Measurements from ENCODE around the gene GDAP2.

DNA sequence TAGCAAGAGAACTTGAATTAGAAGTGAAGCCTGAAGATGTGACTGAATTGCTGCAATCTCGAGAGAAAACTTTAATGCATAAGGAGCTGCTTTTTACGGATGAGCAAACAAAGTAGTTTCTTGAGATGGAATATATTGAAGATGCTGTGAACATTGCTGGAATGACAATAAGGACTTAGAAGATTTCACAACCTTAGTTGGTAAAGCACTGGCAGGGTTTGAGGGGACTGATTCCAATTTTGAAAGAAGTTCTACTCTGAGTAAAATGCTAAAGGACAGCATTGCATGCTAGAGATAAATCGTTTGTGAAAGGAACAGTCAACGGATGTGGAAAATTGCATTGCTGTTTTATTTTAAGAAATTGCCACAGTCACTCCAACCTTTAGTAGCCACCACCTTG lies 69.5 kb downstream of the GDAP2 start:
- TF ChIP-seq POLR2A (IDR thresholded peaks at IDR 0.05; ENCODE audit: low read depth, low read length): no peak
- TF ChIP-seq, protein P1, sequence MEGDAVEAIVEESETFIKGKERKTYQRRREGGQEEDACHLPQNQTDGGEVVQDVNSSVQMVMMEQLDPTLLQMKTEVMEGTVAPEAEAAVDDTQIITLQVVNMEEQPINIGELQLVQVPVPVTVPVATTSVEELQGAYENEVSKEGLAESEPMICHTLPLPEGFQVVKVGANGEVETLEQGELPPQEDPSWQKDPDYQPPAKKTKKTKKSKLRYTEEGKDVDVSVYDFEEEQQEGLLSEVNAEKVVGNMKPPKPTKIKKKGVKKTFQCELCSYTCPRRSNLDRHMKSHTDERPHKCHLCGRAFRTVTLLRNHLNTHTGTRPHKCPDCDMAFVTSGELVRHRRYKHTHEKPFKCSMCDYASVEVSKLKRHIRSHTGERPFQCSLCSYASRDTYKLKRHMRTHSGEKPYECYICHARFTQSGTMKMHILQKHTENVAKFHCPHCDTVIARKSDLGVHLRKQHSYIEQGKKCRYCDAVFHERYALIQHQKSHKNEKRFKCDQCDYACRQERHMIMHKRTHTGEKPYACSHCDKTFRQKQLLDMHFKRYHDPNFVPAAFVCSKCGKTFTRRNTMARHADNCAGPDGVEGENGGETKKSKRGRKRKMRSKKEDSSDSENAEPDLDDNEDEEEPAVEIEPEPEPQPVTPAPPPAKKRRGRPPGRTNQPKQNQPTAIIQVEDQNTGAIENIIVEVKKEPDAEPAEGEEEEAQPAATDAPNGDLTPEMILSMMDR (conservative IDR thresholded peaks at IDR 0.05; ENCODE audit: low read depth, low read length): no peak
- TF ChIP-seq RFX5 (IDR thresholded peaks at IDR 0.05; ENCODE audit: low read depth, low read length): no peak
- no peak for TF ChIP-seq RAD21 (IDR thresholded peaks at IDR 0.05; ENCODE audit: low read length)
- TF ChIP-seq, protein P2, sequence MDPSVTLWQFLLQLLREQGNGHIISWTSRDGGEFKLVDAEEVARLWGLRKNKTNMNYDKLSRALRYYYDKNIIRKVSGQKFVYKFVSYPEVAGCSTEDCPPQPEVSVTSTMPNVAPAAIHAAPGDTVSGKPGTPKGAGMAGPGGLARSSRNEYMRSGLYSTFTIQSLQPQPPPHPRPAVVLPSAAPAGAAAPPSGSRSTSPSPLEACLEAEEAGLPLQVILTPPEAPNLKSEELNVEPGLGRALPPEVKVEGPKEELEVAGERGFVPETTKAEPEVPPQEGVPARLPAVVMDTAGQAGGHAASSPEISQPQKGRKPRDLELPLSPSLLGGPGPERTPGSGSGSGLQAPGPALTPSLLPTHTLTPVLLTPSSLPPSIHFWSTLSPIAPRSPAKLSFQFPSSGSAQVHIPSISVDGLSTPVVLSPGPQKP (IDR thresholded peaks at IDR 0.05; ENCODE audit: borderline replicate concordance, low read depth, low read length): no peak
- no peak for TF ChIP-seq MAFK (IDR thresholded peaks at IDR 0.05; ENCODE audit: low read depth, low read length)
